IPS-15b (cell line): Measurements from ENCODE around the gene CHID1.

Source experiments
- H3K27me3 ChIP-seq: one replicate; pipeline ENCODE4 v1.6.1; 2013; ENCODE audit warnings: low read length; ENCODE audit not compliant: control insufficient read depth, insufficient read depth
- H3K36me3 ChIP-seq: one replicate; pipeline ENCODE4 v1.6.1; 2013; ENCODE audit warnings: low read length; ENCODE audit not compliant: control insufficient read depth, insufficient read depth
- H3K4me1 ChIP-seq: one replicate; pipeline ENCODE4 v1.6.1; 2013; ENCODE audit warnings: mild to moderate bottlenecking, low read length; ENCODE audit not compliant: control insufficient read depth, insufficient read depth
- H3K4me3 ChIP-seq: one replicate; pipeline ENCODE4 v1.5.1; 2013; ENCODE audit warnings: low read depth, low read length
- H3K9ac ChIP-seq: one replicate; pipeline ENCODE4 v1.6.1; 2013; ENCODE audit warnings: low read depth, mild to moderate bottlenecking, low read length
- H3K9me3 ChIP-seq: one replicate; pipeline ENCODE4 v1.6.1; 2013; ENCODE audit warnings: mild to moderate bottlenecking, low read length; ENCODE audit not compliant: control insufficient read depth, insufficient read depth

CHID1 gene

DNA sequence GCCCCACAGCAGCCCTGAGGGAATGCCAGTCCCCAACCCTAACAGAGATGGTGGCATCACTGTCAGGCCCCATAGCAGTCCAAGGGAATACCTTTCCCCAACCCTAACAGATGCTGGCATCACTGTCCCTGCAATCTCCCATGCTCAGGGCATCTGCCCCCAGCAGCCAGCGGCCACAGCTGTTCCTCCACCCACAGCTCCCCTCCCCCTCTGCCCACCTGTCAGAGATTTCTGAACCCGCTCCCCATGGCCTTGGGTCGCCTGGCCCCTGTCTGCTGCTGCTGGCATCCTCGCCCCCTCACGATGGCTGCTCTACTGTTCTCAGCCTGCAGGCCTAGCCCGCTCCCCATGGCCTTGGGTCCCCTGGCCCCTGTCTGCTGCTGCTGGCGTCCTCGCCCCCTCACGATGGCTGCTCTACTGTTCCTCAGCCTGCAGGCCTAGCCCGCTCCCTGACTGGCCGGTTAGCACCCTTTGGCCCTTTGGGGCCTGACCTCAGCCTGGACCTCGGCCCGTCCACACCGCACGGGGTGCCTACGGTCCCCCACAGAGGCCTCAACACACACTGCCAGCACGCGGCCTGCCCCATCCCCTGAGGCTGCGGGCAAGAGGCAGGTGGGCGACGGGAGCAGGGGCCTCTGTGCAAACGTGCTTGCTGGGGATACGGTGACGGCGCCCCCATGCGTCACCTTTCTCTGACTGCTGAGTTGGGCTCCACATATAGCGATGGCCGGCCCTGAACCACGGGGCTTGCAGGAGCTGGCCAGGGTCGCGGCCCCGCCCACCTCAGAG is 20.7 kb downstream of the CHID1 start:
- H3K4me3 ChIP-seq = no peak overlapping the region
- H3K4me1 ChIP-seq = no peaks in the 10 kb centered on the region
- H3K27me3 ChIP-seq = no peaks in the 10 kb centered on the region
- peaks cover 31% of the 10 kb centered on the region for H3K36me3 ChIP-seq
- no peaks in the 10 kb centered on the region for H3K9me3 ChIP-seq
- no peak overlapping the region for H3K9ac ChIP-seq

GRCh38 chr11:889257-889656 is 21.4 kb downstream of the CHID1 start:
- no peaks in the 10 kb centered on the region for H3K9me3 ChIP-seq
- no peak overlapping the region for H3K9ac ChIP-seq
- H3K4me3 ChIP-seq = no peak overlapping the region
- H3K27me3 ChIP-seq = no peaks in the 10 kb centered on the region
- H3K36me3 ChIP-seq = peaks cover 29% of the 10 kb centered on the region
- no peaks in the 10 kb centered on the region for H3K4me1 ChIP-seq

DNA sequence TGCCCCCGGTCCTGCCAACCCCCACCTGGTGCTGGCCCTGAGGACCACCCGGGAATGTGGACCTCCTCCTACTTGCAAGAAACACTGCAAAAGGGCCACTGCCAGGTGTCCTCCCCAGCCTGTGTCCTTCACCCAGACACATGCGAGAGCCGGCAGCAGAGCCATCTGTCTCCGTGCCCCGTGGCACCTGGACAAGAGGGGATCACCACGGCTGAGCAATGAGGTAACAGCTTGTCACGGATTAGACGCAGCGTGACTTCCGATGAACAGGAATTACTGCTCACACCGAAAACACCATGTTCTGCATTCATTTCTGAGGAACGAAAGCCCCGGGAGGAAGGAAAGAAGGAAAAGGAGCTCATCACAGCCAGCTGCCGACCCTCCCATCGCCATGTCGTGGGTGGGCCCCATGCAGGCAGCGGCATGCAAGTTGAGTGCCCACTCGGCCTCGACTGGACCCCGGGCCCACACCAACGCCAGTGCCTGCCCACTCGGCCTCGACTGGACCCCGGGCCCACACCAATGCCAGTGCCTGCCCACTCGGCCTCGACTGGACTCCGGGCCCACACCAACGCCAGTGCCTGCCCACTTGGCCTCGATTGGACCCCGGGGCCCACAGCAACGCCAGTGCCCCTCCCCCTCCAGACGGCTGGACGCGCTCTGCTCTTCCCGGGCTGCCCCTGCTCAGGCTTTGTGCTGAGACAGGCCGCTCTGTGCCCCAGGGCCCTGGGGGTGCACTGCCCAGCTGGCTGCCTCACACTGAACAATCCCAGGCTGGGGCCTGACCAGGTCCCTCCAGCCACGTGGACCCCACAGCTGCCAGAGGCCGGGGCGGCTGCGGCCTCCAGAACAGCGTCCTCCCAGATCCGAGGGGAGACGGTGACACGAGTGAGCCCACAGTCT is 22.0 kb downstream of the CHID1 start:
- no peak overlapping the region for H3K4me3 ChIP-seq

GRCh38 chr11:887589-887988 is 23.0 kb downstream of the CHID1 start:
- Histone ChIP-seq H3K36me3 (peaks cover 40% of the 10 kb centered on the region), H3K4me1 (no peaks in the 10 kb centered on the region), H3K4me3 (no peak overlapping the region), H3K9me3 (no peaks in the 10 kb centered on the region), H3K9ac (no peak overlapping the region), H3K27me3 (no peaks in the 10 kb centered on the region)

More for the DNA sequence above, 22.0 kb downstream of the CHID1 start:
- Histone ChIP-seq H3K27me3 (no peaks in the 10 kb centered on the region), H3K36me3 (peaks cover 30% of the 10 kb centered on the region), H3K4me1 (no peaks in the 10 kb centered on the region), H3K9me3 (no peaks in the 10 kb centered on the region), H3K9ac (no peak overlapping the region)

- Histone ChIP-seq H3K9ac (no peak overlapping the region), H3K36me3 (peaks cover 40% of the 10 kb centered on the region), H3K4me3 (no peak overlapping the region), H3K9me3 (no peaks in the 10 kb centered on the region), H3K27me3 (no peaks in the 10 kb centered on the region), H3K4me1 (no peaks in the 10 kb centered on the region)
Measured at GRCh38 chr11:886568-886967, 24.0 kb downstream of the CHID1 start.

DNA sequence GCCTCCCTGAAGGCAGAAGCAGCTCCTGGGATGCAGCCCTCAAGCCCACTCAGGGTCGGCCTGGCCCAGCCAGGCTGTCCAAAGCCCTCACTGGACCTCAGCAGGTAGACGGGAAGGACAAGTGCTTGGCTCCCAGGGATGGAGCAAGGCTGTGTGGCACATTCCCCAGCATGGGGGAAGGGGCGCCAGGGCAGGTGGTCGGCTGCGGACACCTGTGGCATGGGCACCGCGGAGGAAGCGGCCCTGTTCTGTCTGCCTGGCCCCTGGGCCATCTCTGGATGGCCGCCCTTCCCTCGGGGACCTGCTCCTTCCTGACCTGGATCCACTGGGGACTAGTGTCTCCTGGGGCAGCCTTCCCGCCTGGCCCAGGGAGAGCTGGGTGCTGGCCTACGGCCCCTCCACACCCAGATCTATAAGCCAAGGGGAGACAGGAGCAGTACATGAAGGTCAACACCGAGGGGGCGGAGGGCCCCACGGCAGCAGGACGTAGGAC is 26.0 kb downstream of the CHID1 start:
- Histone ChIP-seq H3K9ac (no peak overlapping the region), H3K9me3 (no peaks in the 10 kb centered on the region), H3K4me1 (no peaks in the 10 kb centered on the region), H3K27me3 (no peaks in the 10 kb centered on the region), H3K36me3 (peaks cover 53% of the 10 kb centered on the region), H3K4me3 (no peak overlapping the region)

- no peaks in the 10 kb centered on the region for H3K4me1 ChIP-seq
- H3K4me3 ChIP-seq = no peak overlapping the region
- no peak overlapping the region for H3K9ac ChIP-seq
- no peaks in the 10 kb centered on the region for H3K27me3 ChIP-seq
- H3K36me3 ChIP-seq = peaks cover 50% of the 10 kb centered on the region
- no peaks in the 10 kb centered on the region for H3K9me3 ChIP-seq
Measured at GRCh38 chr11:883527-883926, 27.1 kb downstream of the CHID1 start.

- peaks cover 43% of the 10 kb centered on the region for H3K36me3 ChIP-seq
Measured at GRCh38 chr11:882596-882995, 28.0 kb downstream of the CHID1 start.

GRCh38 chr11:880447-880846 is 30.2 kb downstream of the CHID1 start:
- no peak overlapping the region for H3K4me3 ChIP-seq
- peaks cover 38% of the 10 kb centered on the region for H3K36me3 ChIP-seq
- no peaks in the 10 kb centered on the region for H3K27me3 ChIP-seq
- H3K4me1 ChIP-seq = no peaks in the 10 kb centered on the region
- H3K9ac ChIP-seq = no peak overlapping the region
- H3K9me3 ChIP-seq = no peaks in the 10 kb centered on the region

More at GRCh38 chr11:882596-882995, 28.0 kb downstream of the CHID1 start:
- H3K4me3 ChIP-seq = no peak overlapping the region
- H3K9me3 ChIP-seq = no peaks in the 10 kb centered on the region
- no peak overlapping the region for H3K9ac ChIP-seq
- H3K4me1 ChIP-seq = no peaks in the 10 kb centered on the region
- no peaks in the 10 kb centered on the region for H3K27me3 ChIP-seq

- H3K36me3 ChIP-seq = peaks cover 34% of the 10 kb centered on the region
- H3K4me1 ChIP-seq = no peaks in the 10 kb centered on the region
- no peaks in the 10 kb centered on the region for H3K27me3 ChIP-seq
- no peaks in the 10 kb centered on the region for H3K9me3 ChIP-seq
- no peak overlapping the region for H3K9ac ChIP-seq
- no peak overlapping the region for H3K4me3 ChIP-seq
Measured at GRCh38 chr11:877565-877964, 33.0 kb downstream of the CHID1 start.

DNA sequence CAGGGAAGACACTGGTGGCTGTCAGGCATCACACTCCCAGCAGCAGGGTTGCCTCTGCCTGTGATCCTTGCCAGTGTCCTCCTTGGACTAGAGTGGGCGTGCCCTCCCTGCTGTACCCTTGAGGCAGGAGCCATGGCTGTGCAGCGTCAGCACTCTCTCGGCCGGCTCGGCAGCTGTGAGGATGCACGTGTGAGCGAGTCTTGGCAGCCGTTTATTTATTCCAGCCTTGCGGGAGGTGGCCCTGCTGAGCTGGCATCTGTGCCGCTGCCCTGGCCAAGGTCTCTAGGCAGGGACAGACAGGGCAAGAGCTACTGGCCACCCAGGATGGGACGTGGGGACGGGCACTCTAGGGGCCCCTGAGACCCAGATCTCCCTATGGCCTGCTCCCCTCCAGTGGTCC is 34.1 kb downstream of the CHID1 start:
- H3K9ac ChIP-seq = no peak overlapping the region
- peaks cover 37% of the 10 kb centered on the region for H3K36me3 ChIP-seq
- H3K4me3 ChIP-seq = no peak overlapping the region
- H3K27me3 ChIP-seq = no peaks in the 10 kb centered on the region
- H3K4me1 ChIP-seq = no peaks in the 10 kb centered on the region
- no peaks in the 10 kb centered on the region for H3K9me3 ChIP-seq
